Femur (tissue), 1 donor: ENCODE data around the gene CXCR5.

ENCODE experiments used
- DNase-seq: peaks from one replicate; pipeline ENCODE4 v3.0.0-alpha.2; 2017

CXCR5 gene

DNA sequence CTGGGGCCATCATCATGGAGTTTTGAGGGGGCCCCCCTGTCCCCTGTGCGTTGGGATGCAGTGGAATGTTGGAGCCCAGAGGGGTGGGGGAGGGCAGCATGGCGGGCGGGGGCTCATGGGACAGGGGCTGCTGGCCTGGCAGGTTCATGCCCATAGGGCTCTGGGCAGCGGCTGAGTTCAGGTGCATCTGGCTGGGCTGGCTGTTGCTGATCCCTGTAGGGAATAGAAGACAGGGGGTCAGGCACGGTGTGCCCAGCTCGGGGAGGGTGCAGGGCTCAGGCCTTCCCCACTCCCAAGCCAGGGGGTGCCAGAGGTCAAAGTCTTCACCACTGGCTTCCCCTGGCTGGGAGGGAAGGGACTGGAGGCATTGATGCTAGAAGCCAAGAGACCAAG lies 15.6 kb downstream of the CXCR5 start:
- DNase-seq, result no peak

GRCh38 chr11:118899706-118900360 lies 16.1 kb downstream of the CXCR5 start:
- DNase-seq, result peak; percentile 47

- DNase-seq, result no peak
Observed at GRCh38 chr11:118900535-118901384, 17.1 kb downstream of the CXCR5 start.

- no peak for DNase-seq
Observed at GRCh38 chr11:118901494-118902335, 18.0 kb downstream of the CXCR5 start.

- DNase-seq, result no peak
Observed at GRCh38 chr11:118902336-118903203, 18.9 kb downstream of the CXCR5 start.

GRCh38 chr11:118903204-118904015 lies 19.7 kb downstream of the CXCR5 start:
- DNase-seq, result no peak

GRCh38 chr11:118907051-118908042 lies 23.7 kb downstream of the CXCR5 start:
- peak; percentile 90 for DNase-seq

GRCh38 chr11:118908264-118908663 lies 24.6 kb downstream of the CXCR5 start:
- no peak for DNase-seq

GRCh38 chr11:118908901-118909618 lies 25.4 kb downstream of the CXCR5 start:
- peak; percentile 96 for DNase-seq

DNA sequence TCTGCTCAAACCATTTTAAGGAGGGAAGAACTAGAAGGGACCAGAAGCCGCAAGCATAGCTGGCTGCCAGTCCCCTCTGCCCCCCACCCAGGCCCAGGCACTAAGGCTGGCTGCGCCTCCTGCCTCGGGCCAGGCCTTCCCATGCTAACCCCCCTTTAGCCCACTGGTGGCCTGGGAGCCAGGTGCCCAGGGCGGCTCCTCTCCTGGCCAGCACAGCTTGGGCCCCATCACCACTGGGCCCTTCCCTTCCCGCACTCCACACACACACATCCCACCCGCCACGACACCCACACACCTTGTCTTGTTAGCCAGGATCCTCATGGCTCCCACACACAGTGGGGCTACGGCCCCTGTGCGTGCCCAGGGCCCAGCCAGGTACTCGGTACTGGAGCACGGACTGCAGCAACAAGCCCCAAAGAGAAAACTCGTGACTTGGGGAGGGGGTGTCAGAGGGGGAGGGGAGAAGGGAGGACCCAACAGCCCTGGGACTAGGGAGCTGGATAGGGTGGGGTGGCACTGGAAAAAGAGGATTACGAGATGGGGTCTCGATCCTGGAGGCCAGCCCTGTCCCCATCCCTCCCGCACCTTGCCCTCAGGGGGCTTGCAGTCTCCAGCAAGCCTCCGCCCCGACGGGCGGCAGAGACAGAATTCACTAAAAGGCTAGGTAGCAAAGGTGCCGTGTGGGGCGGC lies 26.1 kb downstream of the CXCR5 start:
- no peak for DNase-seq

- DNase-seq, result peak; percentile 94
Observed at GRCh38 chr11:118910309-118911112, 26.8 kb downstream of the CXCR5 start.

- peak; percentile 54 for DNase-seq
Observed at GRCh38 chr11:118911113-118911879, 27.6 kb downstream of the CXCR5 start.

DNA sequence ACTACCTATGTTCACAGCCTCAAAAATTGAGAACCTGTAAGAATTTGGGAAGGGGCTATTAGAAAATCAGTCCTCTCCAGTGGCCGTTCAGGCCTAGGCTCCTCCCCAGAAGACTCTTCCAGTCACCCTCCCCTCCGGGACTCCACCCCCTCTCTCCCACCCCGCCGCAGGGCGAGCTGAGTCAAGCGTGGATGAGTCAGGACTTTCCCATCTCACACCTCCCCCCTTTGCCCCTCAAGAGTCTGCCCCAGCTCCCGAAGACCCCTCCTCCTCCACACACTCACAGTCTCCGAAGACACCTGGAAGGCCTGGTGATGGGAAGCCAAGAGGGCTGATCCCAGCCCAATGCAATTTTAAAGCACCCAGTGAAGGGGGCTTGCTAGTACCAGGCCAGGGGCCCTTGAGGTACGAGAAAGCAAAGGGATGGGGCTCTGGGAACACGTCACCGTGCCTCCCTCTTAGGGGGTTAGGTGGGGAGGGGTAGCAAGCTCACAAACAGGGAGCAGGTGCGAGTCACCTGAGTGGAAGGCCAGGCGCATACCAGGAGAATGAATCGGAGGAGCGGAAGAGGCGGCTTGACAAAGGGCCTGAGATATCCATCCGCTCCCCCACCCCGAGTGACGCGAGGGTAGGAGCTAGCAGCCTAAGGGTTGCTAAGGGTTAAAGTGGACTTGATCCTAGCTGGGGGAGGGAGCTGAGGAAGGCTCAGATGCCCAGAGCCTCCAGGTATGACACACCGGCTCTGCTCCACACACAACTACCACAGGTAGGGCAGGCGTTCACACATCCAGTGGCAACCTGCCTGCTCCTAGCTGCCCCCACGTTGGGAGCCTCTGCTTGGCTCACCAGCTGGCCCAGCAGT lies 28.4 kb downstream of the CXCR5 start:
- peak; percentile 84 for DNase-seq

GRCh38 chr11:118912742-118913410 lies 29.2 kb downstream of the CXCR5 start:
- DNase-seq, result no peak

GRCh38 chr11:118913411-118914125 lies 29.9 kb downstream of the CXCR5 start:
- DNase-seq, result peak; percentile 63
